GM12878 (cell line): ENCODE data around the gene WNT9A. TPM values are rescaled to one million over a fixed set of nuclear protein-coding genes. Genes with fewer than 3 reads are reported as not detected.

Experiments
- ATAC-seq: fragments of 200-7000 bp; cut with Tn5 transposase; 3 replicates; pipeline ENCODE4 v1.9.1; 2020; ENCODE audit warnings: mild to moderate bottlenecking, moderate library complexity
- BruUV-seq: library from RNA; stranded (reverse); fragments of 400-500 nt; replicated peaks from 2 replicates; lab custom pipeline; 2021; lab: Mats Ljungman, UMichigan
- CTCF ChIA-PET: fragments of 300-600 bp; sonication (Branson Sonifier 250); formaldehyde crosslinking; extraction: SDS; loops from one replicate; lab custom pipeline; 2021; ENCODE audit warnings: inconsistent platforms; lab: Yijun Ruan, JAX
- POLR2A ChIA-PET: fragments of 350-600 bp; formaldehyde crosslinking; extraction: SDS; loops from one replicate; lab custom pipeline; 2021; ENCODE audit warnings: inconsistent platforms; lab: Charles Lee
- RAD21 ChIA-PET: fragments of 300-600 bp; sonication (Branson Sonifier 250); formaldehyde crosslinking; loops from one replicate; lab custom pipeline; 2023; ENCODE audit warnings: antibody characterized with exemption; ENCODE audit not compliant: unreplicated experiment; lab: Charles Lee
- SMC1A ChIA-PET: fragments of 300-600 bp; sonication (Branson Sonifier 250); formaldehyde crosslinking; loops from one replicate; lab custom pipeline; 2023; ENCODE audit not compliant: unreplicated experiment, uncharacterized antibody; lab: Charles Lee
- DNase-seq: peaks from one replicate; pipeline ENCODE4 v3.0.0-alpha.2; 2011; ENCODE audit warnings: low read depth, low spot score
- FAIRE-seq: peaks from 3 replicates; lab custom pipeline; 2011; peaks lifted over from hg19 to GRCh38; lab: Jason Lieb, UNC
- H2AFZ ChIP-seq: 2 replicates; pipeline ENCODE4 v1.6.0; 2011; ENCODE audit warnings: low read depth, low read length, control low read depth; ENCODE audit not compliant: control insufficient read depth
- H3K27ac ChIP-seq: 2 replicates; pipeline ENCODE4 v1.5.1; 2011; ENCODE audit warnings: control low read depth; ENCODE audit not compliant: control insufficient read depth, insufficient read depth
- H3K27me3 ChIP-seq, 2 experiments: replicated peaks in 1 of 2; 2 replicates each; pipeline versions ENCODE4 v1.6.0 to v1.6.1; 2011; ENCODE audit warnings: low read length in 1 of 2; ENCODE audit not compliant: control insufficient read depth in 2 of 2, insufficient read depth in 2 of 2
- H3K36me3 ChIP-seq, 2 experiments: 2 replicates each; pipeline ENCODE4 v1.5.1; 2011; ENCODE audit warnings: low read length in 1 of 2; ENCODE audit not compliant: control insufficient read depth in 2 of 2, insufficient read depth in 2 of 2
- H3K4me1 ChIP-seq: 2 replicates; pipeline ENCODE4 v1.6.1; 2011; ENCODE audit warnings: mild to moderate bottlenecking, low read length, moderate library complexity, mixed read lengths; ENCODE audit not compliant: control insufficient read depth, insufficient read depth
- H3K4me2 ChIP-seq: 2 replicates; pipeline ENCODE4 v1.6.0; 2011; ENCODE audit warnings: control low read depth; ENCODE audit not compliant: control insufficient read depth, insufficient read depth
- H3K4me3 ChIP-seq: fragments of 200-600 bp; sonication (generic); 2 replicates; pipeline ENCODE4 v1.5.1; 2016
- H3K79me2 ChIP-seq: 2 replicates; pipeline ENCODE4 v1.6.0; 2011; ENCODE audit warnings: low read length; ENCODE audit not compliant: control insufficient read depth, insufficient read depth
- H3K9ac ChIP-seq: 2 replicates; pipeline ENCODE4 v1.8.0; 2011; ENCODE audit warnings: low read length, control low read depth, mixed read lengths; ENCODE audit not compliant: control insufficient read depth, insufficient read depth
- H3K9me3 ChIP-seq: replicated peaks from 3 replicates; pipeline ENCODE4 v1.5.1; 2011; ENCODE audit warnings: mild to moderate bottlenecking, low read length; ENCODE audit not compliant: control insufficient read depth, insufficient read depth
- H4K20me1 ChIP-seq: 2 replicates; pipeline ENCODE4 v1.6.0; 2011; ENCODE audit not compliant: control insufficient read depth, insufficient read depth
- E2F8 ChIP-seq: fragments of 450-650 bp; IDR thresholded peaks from 2 replicates; pipeline ENCODE4 v1.6.1; 2018; ENCODE audit warnings: mild to moderate bottlenecking, low read depth, moderate library complexity; ENCODE audit not compliant: partially characterized antibody
- GATAD2B ChIP-seq: fragments of 450-650 bp; conservative IDR thresholded peaks from 2 replicates; pipeline ENCODE4 v1.6.1; 2017; ENCODE audit warnings: low read depth, mild to moderate bottlenecking, moderate library complexity
- JUND ChIP-seq: IDR thresholded peaks from 2 replicates; pipeline ENCODE4 v1.6.1; 2012; ENCODE audit warnings: low read depth, mild to moderate bottlenecking, low read length, improper control_type of control experiment, moderate library complexity
- NFYA ChIP-seq: IDR thresholded peaks from 2 replicates; pipeline ENCODE4 v1.6.1; 2011; ENCODE audit warnings: low read depth, mild to moderate bottlenecking, low read length, improper control_type of control experiment, borderline replicate concordance
- RB1 ChIP-seq: fragments of 450-650 bp; formaldehyde crosslinking; IDR thresholded peaks from 2 replicates; pipeline ENCODE4 v1.6.1; 2017; ENCODE audit warnings: mild to moderate bottlenecking, borderline replicate concordance
- RBBP5 ChIP-seq: fragments of 200-600 bp; sonication (generic); conservative IDR thresholded peaks from 2 replicates; pipeline ENCODE4 v1.6.1; 2016
- RCOR1 ChIP-seq: conservative IDR thresholded peaks from 2 replicates; pipeline ENCODE4 v1.6.1; 2012; ENCODE audit warnings: low read depth, low read length, improper control_type of control experiment
- SIN3A ChIP-seq: IDR thresholded peaks from 2 replicates; pipeline ENCODE4 v1.6.1; 2012; ENCODE audit warnings: low read depth, low read length, improper control_type of control experiment
- SMAD5 ChIP-seq: IDR thresholded peaks from 2 replicates; pipeline ENCODE4 v1.6.1; 2016; ENCODE audit warnings: antibody characterized with exemption, low read depth
- SREBF1 ChIP-seq: IDR thresholded peaks from 2 replicates; pipeline ENCODE4 v1.6.1; 2012; ENCODE audit warnings: mild to moderate bottlenecking, low read length
- SRF ChIP-seq, 2 experiments: IDR thresholded peaks; 2 replicates each; pipeline ENCODE4 v1.6.1; 2011; ENCODE audit warnings: low read depth in 2 of 2, low read length in 2 of 2, mild to moderate bottlenecking in 1 of 2, moderate library complexity in 1 of 2
- YBX1 ChIP-seq: fragments of 450-650 bp; IDR thresholded peaks from 2 replicates; pipeline ENCODE4 v1.6.1; 2016; ENCODE audit warnings: antibody characterized with exemption
- YY1 ChIP-seq: IDR thresholded peaks from 2 replicates; pipeline ENCODE4 v1.6.1; 2011; ENCODE audit warnings: low read depth, mild to moderate bottlenecking, low read length
- WGBS: methylation state at CpG from one replicate; pipeline ENCODE4 v1.1.6; 2016; ENCODE audit warnings: low lambda C conversion rate; ENCODE audit not compliant: insufficient replicate concordance, insufficient coverage; ENCODE audit errors: missing lambda C conversion rate; 5-methylcytosine and 5-hydroxymethylcytosine counted together
- in situ Hi-C: fragments of 300-500 bp; cut with MboI; formaldehyde crosslinking; loops from 9 replicates; pipeline ENCODE4 v1.14.3; 2018; ENCODE audit warnings: mixed read lengths
- intact Hi-C: fragments of 100-400 bp; cut with micrococcal nuclease; formaldehyde crosslinking; loops from one replicate; pipeline ENCODE4 v1.14.2; 2022; ENCODE audit not compliant: unreplicated experiment
- polyA plus RNA-seq, 11 experiments: library from polyadenylated mRNA; depleted of rRNA in 4 of 11; unstranded in 6 of 11; stranded (reverse) in 5 of 11; fragments of >200 nt; fragmentation: Nextera tagmentation in 4 of 11; fragmentation: Illumina TruSeq in 1 of 11; extraction: Ambion mirVana in 4 of 11; extraction: Trizol in 1 of 11; gene quantifications; 1 replicate in 1 of 11; 2 replicates in 10 of 11; pipeline versions ENCODE4 v1.2.1 to v1.2.3, GENCODE V29; 2011 to 2016; ENCODE audit warnings: inconsistent platforms in 2 of 11, missing spikeins in 2 of 11, low read depth in 1 of 11
- total RNA-seq, 4 experiments: library from RNA; depleted of rRNA in 3 of 4; stranded (reverse); fragments of >200 nt in 3 of 4; fragmentation: Illumina TruSeq in 1 of 4; extraction: Trizol in 1 of 4; gene quantifications; 2 replicates each; pipeline versions ENCODE4 v1.2.1 to v1.2.3, GENCODE V29; 2013 to 2021

Gene WNT9A
- total and polyA plus RNA-seq, 10 of the 15 experiments (the other 5 are each of a cell fraction or from before 2014, with no cell fraction given): not detected

- Histone ChIP-seq H3K4me2 (no peak overlapping the region), H3K27me3 (peaks cover 4 to 9% of the 10 kb centered on the region in 2 experiments), H2AFZ (no peak overlapping the region), H3K27ac (no peak overlapping the region), H3K36me3 (no peaks in the 10 kb centered on the region), H3K9ac (no peak overlapping the region), H3K4me1 (no peaks in the 10 kb centered on the region), H3K9me3 (no peaks in the 10 kb centered on the region), H4K20me1 (no peaks in the 10 kb centered on the region), H3K4me3 (no peak overlapping the region), H3K79me2 (no peaks in the 10 kb centered on the region)
- DNase-seq (no peak), ATAC-seq (no peak), FAIRE-seq (no peak)
- intact Hi-C loops (loop anchor here (10.0 kb wide), 1 partner anchor 399 kb away; no protein-coding TSS in a partner anchor), in situ Hi-C loops (no loop called here)
- CTCF ChIA-PET: no interaction called here
- BruUV-seq: no TSS peak
- no peak for TF ChIP-seq YY1
- no peak for TF ChIP-seq RBBP5
- no peak for TF ChIP-seq SREBF1
- TF ChIP-seq RCOR1: no peak
- no peak for TF ChIP-seq SRF (IDR thresholded peaks at IDR 0.05; ENCODE audit: low read depth in 2 of 2, low read length in 2 of 2)
- TF ChIP-seq SMAD5: no peak
- no peak for TF ChIP-seq YBX1
- TF ChIP-seq RB1: no peak
- no peak for TF ChIP-seq GATAD2B
- TF ChIP-seq JUND: no peak
- TF ChIP-seq SIN3A: no peak
- no peak for TF ChIP-seq E2F8
- TF ChIP-seq NFYA: no peak
- SMC1A ChIA-PET: no interaction called here
- WGBS: 32% methylated on average over 12 of the region's 12 CpGs
- POLR2A ChIA-PET: no interaction called here
- RAD21 ChIA-PET: no interaction called here
These were observed 4.2 kb downstream of the WNT9A start for GRCh38 chr1:227943381-227944089.
